ENCODE data around the gene C15orf39. TPM values are rescaled to one million over a fixed set of nuclear protein-coding genes. Genes with fewer than 3 reads are reported as not detected.

Gene C15orf39
- total and polyA plus RNA-seq, 9 of the 15 experiments (the other 6 are each of a cell fraction or from before 2014, with no cell fraction given), result 0.31 to 29.8 (median 4.4) TPM

DNA sequence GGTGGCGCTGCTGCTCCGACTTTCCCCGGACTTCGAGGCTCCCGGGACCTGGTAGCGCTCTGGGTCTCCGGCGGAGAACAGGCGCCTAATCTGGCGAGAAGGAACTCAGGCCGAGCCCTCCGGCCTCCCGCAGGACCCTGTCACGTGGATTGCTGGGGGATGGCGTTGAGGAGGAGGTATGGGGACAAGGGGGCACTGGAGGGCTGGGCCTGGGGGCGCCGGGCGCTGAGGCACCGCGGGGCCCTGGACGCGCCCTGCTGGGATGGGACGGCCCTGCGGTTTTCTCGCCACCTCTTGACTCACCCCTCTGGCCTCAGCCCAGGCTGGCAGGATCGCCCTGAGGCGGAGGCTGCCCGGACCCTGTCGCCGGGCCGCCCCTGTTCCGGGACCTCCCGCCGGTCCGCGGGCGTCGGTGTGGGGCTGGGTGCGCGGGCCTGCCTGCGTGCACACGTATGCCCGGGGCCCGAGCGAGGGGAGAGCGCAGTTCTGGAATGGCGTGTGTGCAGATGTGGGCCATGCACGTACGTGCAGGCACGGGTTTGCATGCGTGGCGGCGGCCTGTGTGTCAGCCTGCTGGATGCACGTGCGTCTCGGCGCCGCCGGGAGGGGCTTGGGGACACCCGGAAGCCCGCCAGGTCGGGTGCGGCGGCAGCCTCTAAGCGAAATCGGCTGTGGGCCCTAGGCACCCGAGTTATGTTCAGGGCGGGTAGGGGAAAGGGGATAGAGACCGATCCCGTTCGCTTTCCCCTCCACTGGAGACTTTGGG lies 752 bp downstream of the C15orf39 start (continued):
- 0 out of 2 replicates have a peak, but pooled peaks have one; percentile 48 for TF ChIP-seq THAP12 (CRISPR knock-in tag; IDR thresholded peaks at IDR 0.05)
- TF ChIP-seq ZNF282 (CRISPR knock-in tag; IDR thresholded peaks at IDR 0.05), result 0 out of 2 replicates have a peak, but pooled peaks have one; percentile 39
- TF ChIP-seq CXXC5 (CRISPR knock-in tag; IDR thresholded peaks at IDR 0.05), result peak; percentile 82
- TF ChIP-seq, protein P1, sequence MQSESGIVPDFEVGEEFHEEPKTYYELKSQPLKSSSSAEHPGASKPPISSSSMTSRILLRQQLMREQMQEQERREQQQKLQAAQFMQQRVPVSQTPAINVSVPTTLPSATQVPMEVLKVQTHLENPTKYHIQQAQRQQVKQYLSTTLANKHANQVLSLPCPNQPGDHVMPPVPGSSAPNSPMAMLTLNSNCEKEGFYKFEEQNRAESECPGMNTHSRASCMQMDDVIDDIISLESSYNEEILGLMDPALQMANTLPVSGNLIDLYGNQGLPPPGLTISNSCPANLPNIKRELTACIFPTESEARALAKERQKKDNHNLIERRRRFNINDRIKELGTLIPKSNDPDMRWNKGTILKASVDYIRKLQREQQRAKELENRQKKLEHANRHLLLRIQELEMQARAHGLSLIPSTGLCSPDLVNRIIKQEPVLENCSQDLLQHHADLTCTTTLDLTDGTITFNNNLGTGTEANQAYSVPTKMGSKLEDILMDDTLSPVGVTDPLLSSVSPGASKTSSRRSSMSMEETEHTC (IDR thresholded peaks at IDR 0.05), result 0 out of 2 replicates have a peak, but pooled peaks have one; percentile 37
- TF ChIP-seq ZKSCAN8 (CRISPR knock-in tag; IDR thresholded peaks at IDR 0.05), result no peak
- TF ChIP-seq SMAD4 (CRISPR knock-in tag; conservative IDR thresholded peaks at IDR 0.05), result peak; percentile 48
- TF ChIP-seq FOXA3 (CRISPR knock-in tag; conservative IDR thresholded peaks at IDR 0.05 in 1 of 2, IDR thresholded peaks at IDR 0.05 in 1 of 2), result 0 out of 4 replicates have a peak, but pooled peaks of 1 of the 2 experiments have one; percentile 33
- TF ChIP-seq, protein P2, sequence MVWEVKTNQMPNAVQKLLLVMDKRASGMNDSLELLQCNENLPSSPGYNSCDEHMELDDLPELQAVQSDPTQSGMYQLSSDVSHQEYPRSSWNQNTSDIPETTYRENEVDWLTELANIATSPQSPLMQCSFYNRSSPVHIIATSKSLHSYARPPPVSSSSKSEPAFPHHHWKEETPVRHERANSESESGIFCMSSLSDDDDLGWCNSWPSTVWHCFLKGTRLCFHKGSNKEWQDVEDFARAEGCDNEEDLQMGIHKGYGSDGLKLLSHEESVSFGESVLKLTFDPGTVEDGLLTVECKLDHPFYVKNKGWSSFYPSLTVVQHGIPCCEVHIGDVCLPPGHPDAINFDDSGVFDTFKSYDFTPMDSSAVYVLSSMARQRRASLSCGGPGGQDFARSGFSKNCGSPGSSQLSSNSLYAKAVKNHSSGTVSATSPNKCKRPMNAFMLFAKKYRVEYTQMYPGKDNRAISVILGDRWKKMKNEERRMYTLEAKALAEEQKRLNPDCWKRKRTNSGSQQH (CRISPR knock-in tag; IDR thresholded peaks at IDR 0.05), result no peak
- peak; percentile 80 for TF ChIP-seq MXI1 (IDR thresholded peaks at IDR 0.05; ENCODE audit: low read depth, low read length)
- TF ChIP-seq JUN (IDR thresholded peaks at IDR 0.05; ENCODE audit: borderline replicate concordance, low read depth, low read length), result peak; percentile 37; the same call in 1 of the 2 replicates
- TF ChIP-seq JUN (CRISPR knock-in tag; IDR thresholded peaks at IDR 0.05; ENCODE audit: borderline replicate concordance), result no peak
- peak in 1 of 2 experiments; percentile 24; a peak in 1 of 4 replicates for TF ChIP-seq NRF1 (conservative IDR thresholded peaks at IDR 0.05 in 1 of 2, IDR thresholded peaks at IDR 0.05 in 1 of 2)
- no peak for TF ChIP-seq TOE1 (IDR thresholded peaks at IDR 0.05; ENCODE audit: borderline replicate concordance)
- peak; percentile 43 for TF ChIP-seq TOE1 (CRISPR knock-in tag; IDR thresholded peaks at IDR 0.05; ENCODE audit: borderline replicate concordance, low read depth)
- TF ChIP-seq ETV5 (CRISPR knock-in tag; IDR thresholded peaks at IDR 0.05; ENCODE audit: low read depth), result 0 out of 2 replicates have a peak, but pooled peaks have one; percentile 39
- peak; percentile 64 for TF ChIP-seq POLR2G (IDR thresholded peaks at IDR 0.05; ENCODE audit: low read depth, low read length)
- TF ChIP-seq CCAR2 (IDR thresholded peaks at IDR 0.05; ENCODE audit: low read depth, low read length), result no peak
- no peak for TF ChIP-seq ZNF507 (tag; conservative IDR thresholded peaks at IDR 0.05)
- TF ChIP-seq, protein P3, sequence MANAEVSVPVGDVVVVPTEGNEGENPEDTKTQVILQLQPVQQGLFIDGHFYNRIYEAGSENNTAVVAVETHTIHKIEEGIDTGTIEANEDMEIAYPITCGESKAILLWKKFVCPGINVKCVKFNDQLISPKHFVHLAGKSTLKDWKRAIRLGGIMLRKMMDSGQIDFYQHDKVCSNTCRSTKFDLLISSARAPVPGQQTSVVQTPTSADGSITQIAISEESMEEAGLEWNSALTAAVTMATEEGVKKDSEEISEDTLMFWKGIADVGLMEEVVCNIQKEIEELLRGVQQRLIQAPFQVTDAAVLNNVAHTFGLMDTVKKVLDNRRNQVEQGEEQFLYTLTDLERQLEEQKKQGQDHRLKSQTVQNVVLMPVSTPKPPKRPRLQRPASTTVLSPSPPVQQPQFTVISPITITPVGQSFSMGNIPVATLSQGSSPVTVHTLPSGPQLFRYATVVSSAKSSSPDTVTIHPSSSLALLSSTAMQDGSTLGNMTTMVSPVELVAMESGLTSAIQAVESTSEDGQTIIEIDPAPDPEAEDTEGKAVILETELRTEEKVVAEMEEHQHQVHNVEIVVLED (CRISPR knock-in tag; IDR thresholded peaks at IDR 0.05), result peak; percentile 67
- peak; percentile 85; the same call in 1 of the 2 replicates for TF ChIP-seq CBFB (CRISPR knock-in tag; IDR thresholded peaks at IDR 0.05)
- peak; percentile 99 for TF ChIP-seq BHLHE40 (IDR thresholded peaks at IDR 0.05; ENCODE audit: low read length)
